ENCODE results near the gene SLC7A4. TPM values are rescaled to one million over a fixed set of nuclear protein-coding genes. Genes with fewer than 3 reads are reported as not detected.

The SLC7A4 gene
- total and polyA plus RNA-seq, 4 donors = 1.5 to 9.0 (median 5.7) TPM

- Histone ChIP-seq H3K27me3 (ENCODE audit: control insufficient read depth, insufficient read depth, low read length) (no peaks in the 10 kb centered on the region), H3K36me3 (ENCODE audit: control insufficient read depth, insufficient read depth, low read length) (peaks cover 61% of the 10 kb centered on the region), H3K27ac (ENCODE audit: low read depth, low read length) (no peak overlapping the region), H3K9me3 (ENCODE audit: control insufficient read depth, insufficient read depth, low read length) (no peaks in the 10 kb centered on the region), H3K4me3 (ENCODE audit: low read depth, low read length) (no peak overlapping the region), H3K4me1 (ENCODE audit: control insufficient read depth, insufficient read depth, low read length) (peaks cover 24% of the 10 kb centered on the region)
- no peak for DNase-seq (ENCODE audit: low read depth in 4 of 6, low spot score in 6 of 6)
- WGBS (ENCODE audit: insufficient coverage) = 97% methylated on average over 7 of the region's 7 CpGs
Measured at GRCh38 chr22:20985720-20986119, 46.6 kb downstream of the SLC7A4 start.

- H3K4me3 ChIP-seq (ENCODE audit: low read depth, low read length) = peak overlapping the region; percentile 87
- 95% methylated on average over 4 of the region's 5 CpGs for WGBS (ENCODE audit: insufficient coverage)
- H3K9me3 ChIP-seq (ENCODE audit: control insufficient read depth, insufficient read depth, low read length) = no peaks in the 10 kb centered on the region
- peaks cover 43% of the 10 kb centered on the region for H3K4me1 ChIP-seq (ENCODE audit: control insufficient read depth, insufficient read depth, low read length)
- peaks cover 37% of the 10 kb centered on the region for H3K36me3 ChIP-seq (ENCODE audit: control insufficient read depth, insufficient read depth, low read length)
- no peak overlapping the region for H3K27ac ChIP-seq (ENCODE audit: low read depth, low read length)
- DNase-seq (ENCODE audit: low read depth in 4 of 6, low spot score in 6 of 6) = no peak
- no peaks in the 10 kb centered on the region for H3K27me3 ChIP-seq (ENCODE audit: control insufficient read depth, insufficient read depth, low read length)
Measured at GRCh38 chr22:20983081-20983771, 49.1 kb downstream of the SLC7A4 start.

- peaks cover 43% of the 10 kb centered on the region for H3K4me1 ChIP-seq (ENCODE audit: control insufficient read depth, insufficient read depth, low read length)
- H3K9me3 ChIP-seq (ENCODE audit: control insufficient read depth, insufficient read depth, low read length) = no peaks in the 10 kb centered on the region
- 1% methylated on average over 12 of the region's 12 CpGs for WGBS (ENCODE audit: insufficient coverage)
- DNase-seq (ENCODE audit: low read depth in 4 of 6, low spot score in 6 of 6) = no peak
- no peaks in the 10 kb centered on the region for H3K27me3 ChIP-seq (ENCODE audit: control insufficient read depth, insufficient read depth, low read length)
- H3K4me3 ChIP-seq (ENCODE audit: low read depth, low read length) = peak overlapping the region; percentile 87
- H3K36me3 ChIP-seq (ENCODE audit: control insufficient read depth, insufficient read depth, low read length) = peaks cover 31% of the 10 kb centered on the region
- H3K27ac ChIP-seq (ENCODE audit: low read depth, low read length) = peak overlapping the region; percentile 40
Measured at GRCh38 chr22:20982563-20982882, 49.8 kb downstream of the SLC7A4 start.

DNA sequence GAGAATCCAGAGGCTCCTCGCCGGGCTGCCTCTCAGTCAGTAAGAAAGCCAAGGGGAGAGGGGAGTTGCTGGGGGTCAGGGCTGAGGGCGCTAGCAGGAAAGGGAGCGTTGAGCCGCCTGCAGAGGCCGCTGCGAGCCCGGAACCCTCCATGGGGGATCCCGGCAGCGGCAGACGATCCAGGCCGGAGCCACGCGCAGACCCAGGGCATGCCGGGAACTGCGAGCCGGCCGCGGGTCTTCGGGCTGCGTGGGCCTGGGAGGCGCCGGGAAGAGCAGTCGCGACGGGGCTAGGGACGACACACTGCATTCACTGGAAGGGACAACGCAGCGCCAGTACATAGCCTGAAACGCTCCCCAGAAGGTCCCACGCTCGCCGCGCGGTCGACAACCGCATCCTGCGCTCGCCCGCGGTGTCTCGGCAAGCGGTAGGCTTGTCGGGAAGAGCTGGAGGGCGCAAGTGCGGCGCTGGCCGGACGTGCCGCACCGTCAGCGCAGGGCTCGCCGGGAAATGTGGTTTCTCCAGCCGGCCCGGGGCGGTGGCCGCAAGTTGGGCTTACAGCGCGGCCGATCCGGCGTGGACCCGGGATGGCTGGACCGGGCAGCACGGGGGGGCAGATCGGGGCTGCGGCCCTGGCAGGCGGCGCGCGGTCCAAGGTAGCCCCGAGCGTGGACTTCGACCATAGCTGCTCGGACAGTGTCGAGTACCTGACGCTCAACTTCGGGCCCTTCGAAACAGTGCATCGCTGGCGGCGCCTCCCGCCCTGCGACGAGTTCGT is 50.4 kb downstream of the SLC7A4 start, which contains the start of gene LZTR1:
Gene LZTR1 (plus strand): TSS at position 511 of the 776 bp plus-strand sequence. CDS start 75 bp downstream, at position 586.
- Histone ChIP-seq H3K27me3 (ENCODE audit: control insufficient read depth, insufficient read depth, low read length) (no peaks in the 10 kb centered on the region), H3K27ac (ENCODE audit: low read depth, low read length) (peak within 1 kb of the TSS; percentile 91), H3K4me1 (ENCODE audit: control insufficient read depth, insufficient read depth, low read length) (peaks cover 43% of the 10 kb centered on the region), H3K9me3 (ENCODE audit: control insufficient read depth, insufficient read depth, low read length) (no peaks in the 10 kb centered on the region), H3K36me3 (ENCODE audit: control insufficient read depth, insufficient read depth, low read length) (peaks cover 27% of the 10 kb centered on the region), H3K4me3 (ENCODE audit: low read depth, low read length) (peak within 1 kb of the TSS; percentile 87)
- WGBS (ENCODE audit: insufficient coverage) = under 1% methylated on average over 87 of the region's 87 CpGs
- peak; percentile 65 to 95 (median 84) for DNase-seq (ENCODE audit: low read depth in 4 of 6, low spot score in 6 of 6)

DNA sequence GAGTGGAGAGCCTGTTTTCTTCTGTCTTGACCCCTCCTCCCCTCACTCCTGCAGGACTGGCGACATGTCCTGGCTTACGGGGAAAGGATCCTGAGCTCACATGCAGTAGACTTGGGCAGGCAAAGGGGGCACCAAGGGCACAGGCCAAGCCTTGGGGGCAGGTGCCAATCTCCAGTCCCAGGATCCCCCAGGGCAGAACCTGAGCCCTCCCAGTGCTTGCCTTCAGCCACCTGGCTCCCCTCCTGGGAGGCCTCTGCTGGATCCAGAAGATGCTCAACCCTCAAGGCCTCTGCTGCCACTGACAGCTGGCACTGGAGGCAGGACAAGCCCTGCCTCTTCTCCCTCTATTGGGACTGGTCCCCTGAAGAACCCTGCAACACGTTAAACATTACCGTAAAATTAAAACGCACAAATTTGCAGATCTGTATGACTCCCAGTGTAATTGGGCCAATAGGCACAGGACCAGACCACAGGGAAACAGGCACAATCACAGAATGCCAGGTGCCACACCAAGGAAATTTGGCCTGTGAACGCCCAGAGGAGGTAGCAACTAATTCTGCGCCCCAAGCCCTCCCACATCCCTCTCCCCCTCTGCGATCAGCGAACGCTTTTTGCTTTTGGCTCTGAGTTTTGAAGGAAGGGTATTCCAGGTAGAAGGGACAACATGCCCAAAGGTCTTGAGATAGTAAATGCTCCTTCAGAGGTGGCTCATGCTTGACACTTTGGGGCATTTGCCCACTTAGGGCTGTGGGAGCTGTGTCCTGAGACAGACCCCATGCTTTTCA is 51.2 kb downstream of the SLC7A4 start:
- Histone ChIP-seq H3K4me1 (ENCODE audit: control insufficient read depth, insufficient read depth, low read length) (peaks cover 43% of the 10 kb centered on the region), H3K36me3 (ENCODE audit: control insufficient read depth, insufficient read depth, low read length) (peaks cover 34% of the 10 kb centered on the region), H3K27me3 (ENCODE audit: control insufficient read depth, insufficient read depth, low read length) (no peaks in the 10 kb centered on the region), H3K9me3 (ENCODE audit: control insufficient read depth, insufficient read depth, low read length) (no peaks in the 10 kb centered on the region), H3K4me3 (ENCODE audit: low read depth, low read length) (peak overlapping the region; percentile 87), H3K27ac (ENCODE audit: low read depth, low read length) (peak overlapping the region; percentile 91)
- 93% methylated on average over 4 of the region's 10 CpGs for WGBS (ENCODE audit: insufficient coverage)
- no peak for DNase-seq (ENCODE audit: low read depth in 4 of 6, low spot score in 6 of 6)

- Histone ChIP-seq H3K4me3 (ENCODE audit: low read depth, low read length) (no peak overlapping the region), H3K9me3 (ENCODE audit: control insufficient read depth, insufficient read depth, low read length) (no peaks in the 10 kb centered on the region), H3K27ac (ENCODE audit: low read depth, low read length) (no peak overlapping the region), H3K36me3 (ENCODE audit: control insufficient read depth, insufficient read depth, low read length) (peaks cover 35% of the 10 kb centered on the region), H3K27me3 (ENCODE audit: control insufficient read depth, insufficient read depth, low read length) (no peaks in the 10 kb centered on the region), H3K4me1 (ENCODE audit: control insufficient read depth, insufficient read depth, low read length) (peaks cover 43% of the 10 kb centered on the region)
- DNase-seq (ENCODE audit: low read depth in 4 of 6, low spot score in 6 of 6) = no peak
- WGBS (ENCODE audit: insufficient coverage) = 62% methylated on average over 4 of the region's 4 CpGs
Measured at GRCh38 chr22:20980523-20980922, 51.8 kb downstream of the SLC7A4 start.

DNA sequence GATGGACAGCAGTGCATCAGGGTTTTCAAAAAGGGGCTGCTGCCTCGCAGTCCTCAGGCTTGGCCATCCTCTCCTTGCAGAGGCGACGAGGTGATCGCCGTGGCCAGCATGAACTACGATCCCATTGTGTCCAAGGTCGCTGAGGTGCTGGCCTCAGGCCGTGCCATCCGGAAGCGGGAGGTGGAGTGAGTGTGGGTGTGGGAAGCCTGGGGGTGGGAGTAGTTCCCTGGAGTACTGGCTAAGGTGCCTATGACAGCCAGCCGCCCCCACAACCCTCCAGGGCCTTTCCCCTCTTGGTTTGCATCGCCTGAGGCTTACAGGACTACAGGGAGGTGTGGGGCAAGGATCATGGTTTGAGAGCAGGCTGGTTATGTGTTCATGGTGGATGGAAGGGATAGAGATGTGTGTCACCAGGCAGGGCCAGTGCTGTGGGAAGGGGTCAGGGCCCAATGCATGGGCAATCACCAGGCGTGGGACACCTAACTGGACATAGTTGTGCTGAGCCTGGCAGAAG is 52.4 kb downstream of the SLC7A4 start:
- 32% methylated on average over 11 of the region's 13 CpGs for WGBS (ENCODE audit: insufficient coverage)

GRCh38 chr22:20979243-20979809 is 53.0 kb downstream of the SLC7A4 start:
- 7% methylated on average over 38 of the region's 39 CpGs for WGBS (ENCODE audit: insufficient coverage)
- H3K4me1 ChIP-seq (ENCODE audit: control insufficient read depth, insufficient read depth, low read length) = peaks cover 43% of the 10 kb centered on the region
- H3K4me3 ChIP-seq (ENCODE audit: low read depth, low read length) = peak overlapping the region; percentile 28
- peak in 2 of 6 donors; percentile 67 to 82 for DNase-seq (ENCODE audit: low read depth in 4 of 6, low spot score in 6 of 6)
- no peaks in the 10 kb centered on the region for H3K9me3 ChIP-seq (ENCODE audit: control insufficient read depth, insufficient read depth, low read length)
- H3K27ac ChIP-seq (ENCODE audit: low read depth, low read length) = no peak overlapping the region
- H3K36me3 ChIP-seq (ENCODE audit: control insufficient read depth, insufficient read depth, low read length) = peaks cover 26% of the 10 kb centered on the region
- no peaks in the 10 kb centered on the region for H3K27me3 ChIP-seq (ENCODE audit: control insufficient read depth, insufficient read depth, low read length)

More for the DNA sequence above, 52.4 kb downstream of the SLC7A4 start:
- DNase-seq (ENCODE audit: low read depth in 4 of 6, low spot score in 6 of 6) = no peak
- Histone ChIP-seq H3K27ac (ENCODE audit: low read depth, low read length) (no peak overlapping the region), H3K9me3 (ENCODE audit: control insufficient read depth, insufficient read depth, low read length) (no peaks in the 10 kb centered on the region), H3K36me3 (ENCODE audit: control insufficient read depth, insufficient read depth, low read length) (peaks cover 32% of the 10 kb centered on the region), H3K4me1 (ENCODE audit: control insufficient read depth, insufficient read depth, low read length) (peaks cover 43% of the 10 kb centered on the region), H3K4me3 (ENCODE audit: low read depth, low read length) (peak overlapping the region; percentile 28), H3K27me3 (ENCODE audit: control insufficient read depth, insufficient read depth, low read length) (no peaks in the 10 kb centered on the region)

All from spinal cord (tissue), 10 donors.